Pons (tissue), 1 donor: Measurements from ENCODE around the gene NRCAM.

Source experiments
- DNase-seq: peaks from one replicate; pipeline ENCODE4 v3.0.0-alpha.2; 2016; ENCODE audit warnings: low spot score

Gene NRCAM

GRCh38 chr7:108129018-108129965 lies 326.9 kb downstream of the NRCAM start:
- DNase-seq, result no peak

- DNase-seq, result no peak
Measured at GRCh38 chr7:108128514-108128913, 327.7 kb downstream of the NRCAM start.

- no peak for DNase-seq
Measured at GRCh38 chr7:108127461-108127860, 328.8 kb downstream of the NRCAM start.

GRCh38 chr7:108124820-108125219 lies 331.4 kb downstream of the NRCAM start:
- DNase-seq, result no peak

- no peak for DNase-seq
Measured at GRCh38 chr7:108122181-108122580, 334.1 kb downstream of the NRCAM start.

GRCh38 chr7:108120933-108121332 lies 335.3 kb downstream of the NRCAM start:
- DNase-seq, result no peak

GRCh38 chr7:108120196-108120595 lies 336.0 kb downstream of the NRCAM start:
- DNase-seq, result no peak

- no peak for DNase-seq
Measured at GRCh38 chr7:108118959-108119358, 337.3 kb downstream of the NRCAM start.

- no peak for DNase-seq
Measured at GRCh38 chr7:108114117-108114841, 342.0 kb downstream of the NRCAM start.

GRCh38 chr7:108112683-108113082 lies 343.6 kb downstream of the NRCAM start:
- no peak for DNase-seq

- peak; percentile 33 for DNase-seq
Measured at GRCh38 chr7:108109221-108109908, 346.9 kb downstream of the NRCAM start.

GRCh38 chr7:108108131-108108530 lies 348.1 kb downstream of the NRCAM start:
- no peak for DNase-seq

GRCh38 chr7:108104324-108104723 lies 351.9 kb downstream of the NRCAM start:
- DNase-seq, result no peak

GRCh38 chr7:108103558-108104298 lies 352.5 kb downstream of the NRCAM start:
- DNase-seq, result no peak

GRCh38 chr7:108102671-108103312 lies 353.4 kb downstream of the NRCAM start:
- no peak for DNase-seq

GRCh38 chr7:108101759-108102158 lies 354.5 kb downstream of the NRCAM start:
- DNase-seq, result no peak

- no peak for DNase-seq
Measured at GRCh38 chr7:108099713-108100112, 356.5 kb downstream of the NRCAM start.

- DNase-seq, result no peak
Measured at GRCh38 chr7:108097703-108098102, 358.5 kb downstream of the NRCAM start.
